HUES6 (cell line): ENCODE data around the gene CPN2.

ENCODE experiments used
- H3K27ac ChIP-seq: 2 replicates; pipeline ENCODE4 v1.7.0; 2013; ENCODE audit warnings: low read depth, mild to moderate bottlenecking, low read length, inconsistent platforms
- H3K27me3 ChIP-seq: 2 replicates; pipeline ENCODE4 v1.6.1; 2013; ENCODE audit warnings: low read length; ENCODE audit not compliant: control insufficient read depth, insufficient read depth
- H3K36me3 ChIP-seq: 2 replicates; pipeline ENCODE4 v1.6.1; 2013; ENCODE audit warnings: low read length; ENCODE audit not compliant: control insufficient read depth, insufficient read depth
- H3K4me1 ChIP-seq: 2 replicates; pipeline ENCODE4 v1.6.1; 2013; ENCODE audit warnings: low read length; ENCODE audit not compliant: control insufficient read depth, insufficient read depth
- H3K4me3 ChIP-seq: 2 replicates; pipeline ENCODE4 v1.5.1; 2013; ENCODE audit warnings: low read depth, low read length
- H3K9ac ChIP-seq: one replicate; pipeline ENCODE4 v1.6.1; 2013; ENCODE audit warnings: mild to moderate bottlenecking, low read length
- H3K9me3 ChIP-seq: 2 replicates; pipeline ENCODE4 v1.6.1; 2013; ENCODE audit warnings: low read depth, low read length; ENCODE audit not compliant: control insufficient read depth, insufficient read depth

CPN2 gene

GRCh38 chr3:194310060-194310835 is 40.9 kb downstream of the CPN2 start:
- Histone ChIP-seq H3K9me3 (no peaks in the 10 kb centered on the region), H3K27ac (no peak overlapping the region), H3K4me3 (no peak overlapping the region), H3K9ac (no peak overlapping the region), H3K4me1 (peaks cover 45% of the 10 kb centered on the region), H3K27me3 (peaks cover 17% of the 10 kb centered on the region), H3K36me3 (no peaks in the 10 kb centered on the region)

DNA sequence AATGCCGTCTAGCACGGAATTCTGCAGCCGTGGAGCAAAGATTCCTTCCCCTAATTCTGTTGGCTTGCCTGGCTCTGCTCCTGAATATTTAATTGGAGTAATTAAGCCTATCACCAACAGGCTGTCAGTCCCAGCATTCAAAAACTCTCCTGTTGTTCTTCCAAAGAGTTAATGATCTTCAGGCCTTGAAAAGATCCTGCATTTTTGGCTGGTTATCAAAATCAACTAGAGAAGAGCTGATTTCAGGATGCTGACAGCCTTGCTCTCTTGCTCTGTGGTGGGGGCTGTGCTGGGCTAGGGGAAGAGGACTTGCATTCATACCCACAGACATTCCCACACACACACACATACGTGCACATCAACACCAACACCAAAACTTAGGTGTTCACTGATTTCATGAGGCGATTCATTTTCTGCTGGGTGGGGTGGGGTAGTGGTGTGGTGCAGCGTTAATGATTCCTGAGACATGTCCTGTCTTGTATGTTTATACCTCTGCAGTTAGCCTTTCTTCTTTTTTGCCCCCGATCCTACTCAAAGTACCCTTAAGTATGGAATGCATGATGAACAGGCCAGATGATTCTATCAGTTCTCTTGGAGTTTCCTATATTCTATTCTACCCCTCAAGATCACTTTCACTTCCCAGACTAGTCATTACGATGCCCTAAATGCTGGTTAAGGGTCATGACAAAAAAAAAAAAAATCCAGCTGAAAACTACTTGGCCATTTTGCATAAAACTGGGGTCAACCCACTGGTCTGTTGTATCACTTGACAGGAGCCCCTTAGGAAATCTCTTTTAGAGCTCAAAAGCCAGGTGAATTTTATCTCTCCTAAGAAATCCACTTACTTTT is 42.3 kb downstream of the CPN2 start:
- H3K27me3 ChIP-seq = peaks cover 15% of the 10 kb centered on the region

DNA sequence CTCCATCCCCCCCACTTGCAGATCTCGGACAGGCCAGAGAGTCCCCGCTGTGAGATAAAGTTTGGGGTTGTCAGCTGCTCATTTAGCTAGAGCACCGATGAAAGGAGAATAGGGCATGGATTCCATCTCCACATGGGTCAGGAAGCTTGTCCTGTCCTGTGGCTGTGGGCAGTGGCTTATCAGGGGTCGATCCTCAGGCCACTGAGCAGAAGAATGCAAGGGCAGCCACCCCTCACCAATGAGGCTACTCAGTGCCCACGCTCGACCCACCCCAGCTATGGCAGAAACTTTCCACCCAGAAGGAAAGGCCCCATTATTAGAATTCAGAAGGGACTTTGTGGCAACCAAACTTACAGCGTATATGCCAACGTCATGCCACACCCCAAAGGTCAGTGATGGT is 43.3 kb downstream of the CPN2 start:
- Histone ChIP-seq H3K27ac (no peak overlapping the region), H3K36me3 (no peaks in the 10 kb centered on the region), H3K4me3 (no peak overlapping the region), H3K9me3 (no peaks in the 10 kb centered on the region), H3K27me3 (peaks cover 20% of the 10 kb centered on the region), H3K4me1 (peaks cover 30% of the 10 kb centered on the region), H3K9ac (no peak overlapping the region)

More for the DNA sequence above, 42.3 kb downstream of the CPN2 start:
- Histone ChIP-seq H3K4me1 (peaks cover 37% of the 10 kb centered on the region), H3K4me3 (no peak overlapping the region), H3K9ac (no peak overlapping the region), H3K27ac (no peak overlapping the region), H3K36me3 (no peaks in the 10 kb centered on the region), H3K9me3 (no peaks in the 10 kb centered on the region)

DNA sequence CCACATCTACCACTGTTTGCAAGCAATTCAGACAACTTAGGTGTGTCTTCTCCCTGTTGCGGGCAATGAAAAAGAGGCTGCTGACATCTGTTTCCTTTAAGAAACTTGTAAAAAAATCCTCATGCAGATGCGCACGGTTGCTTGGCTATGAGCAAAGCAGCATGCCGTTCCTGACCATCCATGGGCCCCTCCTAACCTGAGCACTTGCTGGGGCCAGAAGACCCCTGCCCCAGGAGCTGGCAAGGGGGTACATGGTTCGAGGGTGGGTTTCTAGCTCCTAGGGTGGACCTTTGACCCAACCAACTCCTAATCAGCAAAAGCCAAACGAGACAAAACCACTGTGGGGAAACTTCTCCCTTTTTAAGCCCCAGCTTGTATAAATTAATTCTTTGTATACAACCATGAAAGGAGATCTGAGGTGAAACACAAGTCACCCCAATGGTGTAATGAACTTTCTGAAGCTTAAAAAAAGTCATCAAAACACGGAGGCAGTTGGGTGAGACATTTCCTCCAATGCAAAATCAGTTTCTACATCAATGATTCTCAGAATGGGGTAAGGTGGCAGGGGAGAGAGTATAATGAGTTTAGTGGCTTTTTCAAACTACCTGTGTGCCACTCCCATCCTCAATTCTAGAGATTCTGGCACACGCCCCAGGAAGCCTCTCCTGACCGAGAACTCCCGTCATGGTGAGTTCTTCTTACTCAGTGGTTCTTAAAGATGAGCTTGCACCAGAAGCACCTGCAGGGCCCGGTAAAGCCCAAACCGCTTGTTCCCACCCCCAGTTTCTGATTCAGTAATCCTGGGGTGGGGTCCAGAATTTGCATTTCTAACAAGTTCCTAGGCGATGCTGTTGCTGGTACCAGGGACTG is 44.1 kb downstream of the CPN2 start:
- Histone ChIP-seq H3K27ac (no peak overlapping the region), H3K4me3 (no peak overlapping the region), H3K9me3 (no peaks in the 10 kb centered on the region), H3K27me3 (peaks cover 13% of the 10 kb centered on the region), H3K4me1 (peaks cover 25% of the 10 kb centered on the region), H3K36me3 (no peaks in the 10 kb centered on the region), H3K9ac (no peak overlapping the region)

DNA sequence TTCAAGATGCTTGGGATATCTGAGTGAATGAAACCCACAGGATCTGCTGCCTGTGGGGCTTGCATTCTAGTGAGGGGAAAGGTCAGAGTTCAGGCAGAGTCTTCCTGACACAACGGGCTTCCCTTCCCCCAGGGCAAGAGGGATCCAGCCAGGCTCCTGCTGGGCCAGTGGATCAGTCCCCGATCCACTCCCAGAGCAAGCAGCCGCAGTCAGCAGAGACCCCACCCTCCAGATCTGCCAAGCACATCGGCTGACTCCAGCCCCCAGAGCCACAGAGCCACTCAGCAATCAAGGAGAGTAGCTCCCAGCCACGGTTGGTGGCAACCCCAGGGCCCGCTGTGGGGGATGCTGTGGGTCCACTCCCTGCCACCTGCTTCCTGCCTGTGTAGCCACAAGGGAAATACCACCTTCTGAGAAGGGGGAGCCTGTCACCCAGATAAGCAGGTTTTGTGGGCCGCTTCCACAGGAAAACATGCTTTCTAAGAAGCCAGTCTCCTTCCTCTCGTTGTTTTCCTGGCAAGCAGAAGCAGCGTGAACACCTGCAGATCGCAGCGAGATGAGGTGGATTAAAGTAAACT is 44.9 kb downstream of the CPN2 start:
- no peak overlapping the region for H3K9ac ChIP-seq
- peaks cover 25% of the 10 kb centered on the region for H3K4me1 ChIP-seq
- H3K27me3 ChIP-seq = peaks cover 10% of the 10 kb centered on the region
- no peak overlapping the region for H3K4me3 ChIP-seq
- no peaks in the 10 kb centered on the region for H3K36me3 ChIP-seq
- H3K9me3 ChIP-seq = no peaks in the 10 kb centered on the region
- no peak overlapping the region for H3K27ac ChIP-seq

- Histone ChIP-seq H3K9ac (no peak overlapping the region), H3K9me3 (no peaks in the 10 kb centered on the region), H3K4me1 (peaks cover 26% of the 10 kb centered on the region), H3K36me3 (no peaks in the 10 kb centered on the region), H3K27ac (no peak overlapping the region), H3K4me3 (no peak overlapping the region), H3K27me3 (peaks cover 8% of the 10 kb centered on the region)
These were observed 45.6 kb downstream of the CPN2 start for GRCh38 chr3:194305356-194306108.

DNA sequence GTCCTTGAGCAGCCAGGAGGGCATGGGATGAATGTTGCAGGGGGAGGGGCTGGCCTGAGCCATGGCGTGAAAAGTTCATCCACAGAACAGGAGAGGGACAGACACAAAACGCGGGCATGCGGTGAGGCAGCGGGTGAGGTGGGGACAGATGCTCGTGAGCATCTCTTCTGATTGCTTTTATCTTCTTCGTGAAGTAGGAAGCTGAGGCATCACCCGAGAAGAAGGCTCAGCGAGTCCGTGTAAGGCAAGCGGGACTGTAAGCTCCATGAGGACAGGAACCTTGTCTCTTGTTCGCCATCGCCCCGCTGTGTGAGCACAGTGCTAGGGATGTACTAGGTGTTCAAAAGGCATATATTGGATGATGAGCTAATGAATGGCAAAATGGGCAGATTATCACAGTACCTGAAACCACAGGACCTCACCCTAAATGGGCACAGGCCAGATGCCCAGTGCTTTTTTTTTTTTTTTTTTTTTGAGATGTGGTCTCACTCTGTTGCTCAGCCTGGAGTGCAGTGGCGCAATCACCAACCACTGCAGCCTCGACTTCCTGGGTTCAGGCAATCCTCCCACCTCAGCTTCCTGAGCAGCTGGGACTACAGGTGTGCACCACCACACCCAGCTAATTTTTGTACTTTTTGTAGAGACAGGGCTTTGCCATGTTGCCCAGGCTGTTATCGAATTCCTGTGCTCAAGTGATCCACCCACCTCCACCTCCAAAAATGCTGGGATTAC is 46.8 kb downstream of the CPN2 start:
- Histone ChIP-seq H3K27me3 (peaks cover 8% of the 10 kb centered on the region), H3K4me1 (peaks cover 33% of the 10 kb centered on the region), H3K27ac (no peak overlapping the region), H3K9me3 (no peaks in the 10 kb centered on the region), H3K4me3 (no peak overlapping the region), H3K36me3 (no peaks in the 10 kb centered on the region), H3K9ac (no peak overlapping the region)

- H3K9ac ChIP-seq = no peak overlapping the region
- peaks cover 34% of the 10 kb centered on the region for H3K4me1 ChIP-seq
- no peak overlapping the region for H3K27ac ChIP-seq
- H3K36me3 ChIP-seq = no peaks in the 10 kb centered on the region
- no peaks in the 10 kb centered on the region for H3K9me3 ChIP-seq
- H3K4me3 ChIP-seq = no peak overlapping the region
- H3K27me3 ChIP-seq = peaks cover 8% of the 10 kb centered on the region
These were observed 47.4 kb downstream of the CPN2 start for GRCh38 chr3:194303749-194304148.

GRCh38 chr3:194301730-194302129 is 49.4 kb downstream of the CPN2 start:
- peaks cover 34% of the 10 kb centered on the region for H3K4me1 ChIP-seq

More at GRCh38 chr3:194301730-194302129, 49.4 kb downstream of the CPN2 start:
- H3K27ac ChIP-seq = no peak overlapping the region
- no peaks in the 10 kb centered on the region for H3K36me3 ChIP-seq
- peaks cover 8% of the 10 kb centered on the region for H3K27me3 ChIP-seq
- H3K9me3 ChIP-seq = no peaks in the 10 kb centered on the region
- no peak overlapping the region for H3K4me3 ChIP-seq
- no peak overlapping the region for H3K9ac ChIP-seq
